HepG2 (cell line): Measurements from ENCODE around the gene DBNDD1. TPM values are rescaled to one million over a fixed set of nuclear protein-coding genes. Genes with fewer than 3 reads are reported as not detected.
"Not testable (repeated sequence)": the region's sequence is repeated elsewhere in the genome, so short reads cannot be mapped to it uniquely, and the experiment has no call there.

ENCODE experiments used
- ARNT2 ChIP-seq: sonication (generic); formaldehyde crosslinking; IDR thresholded peaks from 2 replicates; pipeline ENCODE4 v1.8.0; 2022; ENCODE audit warnings: mild to moderate bottlenecking, low read depth, missing genetic modification reagents, moderate library complexity
- CBX1 ChIP-seq: IDR thresholded peaks from one replicate; pipeline ENCODE4 v1.6.1; 2016; ENCODE audit warnings: antibody characterized with exemption, low read depth
- EP300 ChIP-seq, 3 experiments: sonication (generic) in 1 of 3; formaldehyde crosslinking in 1 of 3; IDR thresholded peaks; 2 replicates each; pipeline versions ENCODE4 v1.5.1 to v1.6.1; 2011 to 2020; ENCODE audit warnings: low read depth in 2 of 3, low read length in 2 of 3, borderline replicate concordance in 1 of 3, improper control_type of control experiment in 1 of 3, mild to moderate bottlenecking in 1 of 3, missing genetic modification reagents in 1 of 3, moderate library complexity in 1 of 3
- HOXA3 ChIP-seq: sonication (generic); formaldehyde crosslinking; IDR thresholded peaks from 2 replicates; pipeline ENCODE4 v1.5.0; 2020; ENCODE audit warnings: missing genetic modification reagents
- MAX ChIP-seq: IDR thresholded peaks from 2 replicates; pipeline ENCODE4 v1.6.1; 2012; ENCODE audit warnings: inconsistent platforms
- RFX5 ChIP-seq: IDR thresholded peaks from 2 replicates; pipeline ENCODE4 v1.6.1; 2011; ENCODE audit warnings: low read depth, low read length, improper control_type of control experiment
- SMC3 ChIP-seq: IDR thresholded peaks from 2 replicates; pipeline ENCODE4 v1.6.1; 2011; ENCODE audit warnings: low read length, improper control_type of control experiment
- TEAD3 ChIP-seq: optimal IDR thresholded peaks from 2 replicates; pipeline ENCODE3; 2016; ENCODE audit warnings: borderline replicate concordance
- ZBTB39 ChIP-seq: sonication (generic); formaldehyde crosslinking; IDR thresholded peaks from 2 replicates; pipeline ENCODE4 v1.5.0; 2020; ENCODE audit warnings: missing genetic modification reagents
- ZBTB4 ChIP-seq: sonication (generic); formaldehyde crosslinking; IDR thresholded peaks from 2 replicates; pipeline ENCODE4 v1.4.0; 2020; ENCODE audit warnings: missing genetic modification reagents, mild to moderate bottlenecking, borderline replicate concordance
- ZBTB40 ChIP-seq, 2 experiments: fragments of 450-650 bp in 1 of 2; sonication (generic) in 1 of 2; formaldehyde crosslinking in 1 of 2; IDR thresholded peaks; 2 replicates each; pipeline versions ENCODE4 v1.6.1 to v1.8.0; 2016 to 2022; ENCODE audit warnings: antibody characterized with exemption in 1 of 2, mild to moderate bottlenecking in 1 of 2, missing genetic modification reagents in 1 of 2
- ZNF788 ChIP-seq: sonication (generic); formaldehyde crosslinking; IDR thresholded peaks from 2 replicates; pipeline ENCODE4 v1.5.0; 2020; ENCODE audit warnings: mild to moderate bottlenecking, missing genetic modification reagents, borderline replicate concordance
- polyA plus RNA-seq, 8 experiments: library from polyadenylated mRNA; depleted of rRNA in 3 of 8; stranded (reverse) in 7 of 8; unstranded in 1 of 8; fragments of >200 nt; fragmentation: Illumina TruSeq in 4 of 8; extraction: Trizol in 4 of 8; gene quantifications; 2 replicates each; pipeline versions ENCODE4 v1.2.1 to v1.2.3, GENCODE V29; 2011 to 2016; ENCODE audit warnings: low read depth in 4 of 8, missing spikeins in 1 of 8, mixed read lengths in 1 of 8; ENCODE audit not compliant: insufficient read depth in 1 of 8
- total RNA-seq, 5 experiments: library from RNA; depleted of rRNA; stranded (reverse); fragments of >200 nt; fragmentation: Illumina TruSeq; extraction: Trizol; gene quantifications; 2 replicates each; pipeline ENCODE4 v1.2.3, GENCODE V29; 2016; ENCODE audit warnings: low read depth in 1 of 5

Gene DBNDD1
- total and polyA plus RNA-seq, 2 of the 13 experiments (the other 11 are each of a cell fraction or from before 2014, with no cell fraction given), result 17.0 to 40.4 TPM

- TF ChIP-seq ZBTB40 (IDR thresholded peaks at IDR 0.05), result not testable (repeated sequence)
- TF ChIP-seq ZBTB40 (CRISPR knock-in tag; IDR thresholded peaks at IDR 0.05), result peak; percentile 46; the same call in 1 of the 2 replicates
- TF ChIP-seq HOXA3 (CRISPR knock-in tag), result 0 out of 2 replicates have a peak, but pooled peaks have one; percentile 26
- TF ChIP-seq ZNF788 (CRISPR knock-in tag), result peak; percentile 76; the same call in 1 of the 2 replicates
- TF ChIP-seq EP300 (IDR thresholded peaks at IDR 0.05; ENCODE audit: low read depth in 2 of 2, low read length in 2 of 2), result peak; percentile 37 to 79; a peak in 3 of 4 replicates
- TF ChIP-seq EP300 (CRISPR knock-in tag; IDR thresholded peaks at IDR 0.05; ENCODE audit: borderline replicate concordance), result peak; percentile 50; the same call in 1 of the 2 replicates
- 0 out of 2 replicates have a peak, but pooled peaks have one; percentile 4 for TF ChIP-seq ARNT2 (CRISPR knock-in tag)
- 0 out of 2 replicates have a peak, but pooled peaks have one; percentile 51 for TF ChIP-seq ZBTB4 (CRISPR knock-in tag)
- peak; percentile 66; the same call in 1 of the 2 replicates for TF ChIP-seq RFX5
- 0 out of 2 replicates have a peak, but pooled peaks have one; percentile 26 for TF ChIP-seq MAX
- peak; percentile 75 for TF ChIP-seq CBX1
- TF ChIP-seq ZBTB39 (CRISPR knock-in tag), result 0 out of 2 replicates have a peak, but pooled peaks have one; percentile 20
- 0 out of 2 replicates have a peak, but pooled peaks have one; percentile 2 for TF ChIP-seq SMC3
- peak; percentile 8 for TF ChIP-seq TEAD3 (CRISPR knock-in tag)
These were observed 23.6 kb downstream of the DBNDD1 start (continued) for GRCh38 chr16:89995475-89996177.
